Activated CD4-positive, CD25-positive, alpha-beta regulatory T cell (primary cell): ENCODE measurements around the gene IL11.

ENCODE experiments used
- DNase-seq, 4 experiments: peaks; one replicate each; lab custom pipeline; 2025; lab: John Stamatoyannopoulos, UW

The IL11 gene

GRCh38 chr19:55324662-55325061 lies 45.6 kb downstream of the IL11 start:
- no peak for DNase-seq

- DNase-seq: no peak
Measured at GRCh38 chr19:55322204-55322885, 47.9 kb downstream of the IL11 start.

DNA sequence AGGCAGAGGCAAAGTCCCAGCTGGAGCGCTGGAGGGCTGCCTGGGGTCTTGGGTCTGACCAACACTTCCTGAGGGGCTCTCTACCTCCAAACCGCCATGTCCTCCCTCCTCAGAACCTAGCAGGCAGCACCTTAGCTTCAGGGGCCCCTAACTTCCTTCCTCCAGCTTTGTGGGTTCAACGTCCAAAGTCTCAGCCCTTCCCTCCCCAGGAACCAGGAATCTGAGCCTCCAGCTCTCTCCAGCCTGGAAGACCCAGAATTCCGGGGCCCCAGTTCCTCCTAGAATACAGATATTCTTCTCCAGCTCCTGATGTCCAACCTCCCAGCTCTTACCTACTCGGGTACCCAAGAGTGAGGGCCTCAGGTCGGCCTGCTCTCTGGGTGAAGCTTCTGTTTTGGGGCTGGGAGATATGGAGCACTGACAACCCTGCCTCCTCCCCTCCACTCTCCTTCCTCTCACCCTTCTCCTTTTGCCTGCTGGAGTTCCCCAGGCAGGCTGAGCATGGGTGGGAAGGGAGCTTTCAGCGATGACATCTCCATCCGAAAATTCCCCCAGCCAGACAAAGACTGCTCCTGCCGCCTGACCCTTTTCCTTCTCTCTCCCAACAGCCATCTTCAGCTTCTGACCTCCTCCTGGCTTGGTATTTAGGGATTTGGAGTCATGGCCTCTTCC lies 48.7 kb downstream of the IL11 start:
- DNase-seq: no peak

- no peak for DNase-seq
Measured at GRCh38 chr19:55320844-55321419, 49.3 kb downstream of the IL11 start.

- DNase-seq: no peak
Measured at GRCh38 chr19:55319785-55320184, 50.5 kb downstream of the IL11 start.

DNA sequence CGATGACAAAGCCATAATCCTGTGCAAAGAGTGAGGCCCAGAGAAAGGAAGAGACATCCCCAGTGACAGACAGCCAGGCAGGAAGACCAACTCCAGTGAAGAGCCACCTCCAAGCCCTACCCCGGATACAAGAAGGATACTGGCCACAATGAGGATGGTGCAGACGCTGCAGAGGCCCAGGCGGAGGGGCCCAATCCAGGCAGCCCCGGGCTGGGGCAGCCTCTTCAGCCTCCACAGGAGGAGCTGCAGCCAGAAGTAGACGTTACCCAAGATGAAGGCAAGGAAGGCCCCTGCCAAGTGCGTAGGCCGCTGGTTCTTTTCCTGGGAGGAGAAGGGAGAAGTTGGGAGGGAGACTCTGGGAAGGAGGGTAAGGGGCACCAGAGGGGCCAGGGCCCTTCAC lies 53.6 kb downstream of the IL11 start:
- no peak for DNase-seq

DNA sequence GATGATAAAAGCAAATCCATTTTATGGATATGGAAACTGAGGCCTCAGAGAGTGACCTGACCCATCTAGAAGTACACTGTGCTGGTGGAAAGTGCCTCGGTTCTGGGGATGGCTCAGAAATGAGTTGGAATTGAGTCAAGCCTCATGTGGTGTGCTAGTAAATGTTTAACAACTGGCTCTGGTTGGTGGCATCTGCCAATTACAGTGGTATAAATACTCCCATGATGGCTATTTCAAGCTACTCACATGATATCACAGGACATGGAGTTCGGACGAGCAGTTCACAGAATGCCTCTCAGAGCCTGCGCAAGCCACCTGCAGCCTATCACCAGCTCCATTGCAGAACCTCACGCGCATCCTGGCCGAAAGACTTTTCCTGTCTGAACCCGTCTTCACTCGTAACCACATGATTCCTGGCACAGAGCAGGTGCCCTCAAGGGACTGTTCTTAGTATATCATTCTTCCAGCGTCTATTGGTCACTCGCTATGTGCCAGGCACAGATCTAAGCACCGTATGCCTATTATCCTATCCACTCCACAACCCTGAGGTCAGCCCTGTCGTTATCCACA lies 54.2 kb downstream of the IL11 start:
- no peak for DNase-seq

DNA sequence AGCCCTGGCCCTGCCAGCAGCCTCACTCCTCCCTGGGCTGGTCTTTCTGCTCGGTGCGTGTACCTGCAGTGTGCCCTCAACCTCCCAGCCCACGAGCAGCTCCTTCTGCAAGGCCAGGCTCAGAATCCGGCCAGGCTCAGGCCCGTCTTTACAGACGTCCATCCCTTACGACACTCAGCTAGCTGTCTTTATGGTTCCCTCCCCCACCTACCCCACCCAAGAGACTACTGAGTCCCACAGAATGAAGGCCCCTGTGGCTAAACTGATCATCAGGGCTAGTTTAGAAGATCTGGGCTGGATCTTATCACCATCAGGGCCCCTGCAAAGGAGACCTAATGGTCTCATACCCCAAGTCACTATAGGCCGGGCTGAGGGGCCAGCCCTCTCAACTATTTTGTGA lies 55.9 kb downstream of the IL11 start:
- no peak for DNase-seq
